Activated CD8-positive, alpha-beta T cell treated with anti-CD3 and anti-CD28 coated beads for 36 hours (primary cell): Measurements from ENCODE around the gene ARPC5. TPM values are rescaled to one million over a fixed set of nuclear protein-coding genes. Genes with fewer than 3 reads are reported as not detected.

Experiments
- ATAC-seq: fragments of 200-7000 bp; cut with Tn5 transposase; one replicate; pipeline ENCODE4 v1.10.0; 2021; ENCODE audit warnings: mild to moderate bottlenecking, moderate library complexity
- CTCF ChIA-PET: fragments of 350-600 bp; sonication (Branson Sonifier 250); formaldehyde crosslinking; loops from one replicate; lab custom pipeline; 2021; ENCODE audit warnings: antibody characterized with exemption; lab: Charles Lee
- POLR2A ChIA-PET: fragments of 350-600 bp; sonication (Branson Sonifier 250); formaldehyde crosslinking; loops from one replicate; lab custom pipeline; 2021; ENCODE audit warnings: antibody characterized with exemption; lab: Charles Lee
- DNase-seq: peaks from one replicate; pipeline ENCODE4 v3.0.0-alpha.2; 2020
- H3K27ac Mint-ChIP-seq: one replicate; pipeline ENCODE4 v1.8.0; 2021; ENCODE audit warnings: mild to moderate bottlenecking, mixed read lengths
- H3K27me3 Mint-ChIP-seq: one replicate; pipeline ENCODE4 v1.8.0; 2021; ENCODE audit warnings: mixed read lengths
- H3K36me3 Mint-ChIP-seq: one replicate; pipeline ENCODE4 v1.8.0; 2021; ENCODE audit warnings: low read depth, mixed read lengths
- H3K4me1 Mint-ChIP-seq: one replicate; pipeline ENCODE4 v1.8.0; 2021; ENCODE audit warnings: low read depth, mixed read lengths
- H3K4me3 Mint-ChIP-seq: one replicate; pipeline ENCODE4 v1.8.0; 2021; ENCODE audit warnings: mild to moderate bottlenecking, moderate library complexity, mixed read lengths
- H3K9me3 Mint-ChIP-seq: one replicate; pipeline ENCODE4 v1.8.0; 2021; ENCODE audit warnings: mixed read lengths
- intact Hi-C: fragments of 100-400 bp; cut with micrococcal nuclease; formaldehyde crosslinking; loops from one replicate; pipeline ENCODE4 v1.10.0; 2022
- total RNA-seq, 2 experiments: library from RNA; stranded (reverse); gene quantifications; one replicate each; pipeline ENCODE4 v1.2.3, GENCODE V29; 2021
- TF ChIP-seq, protein P1 (sequence below): fragments of 200-600 bp; IDR thresholded peaks from one replicate; pipeline ENCODE4 v1.8.0; 2022; ENCODE audit warnings: antibody characterized with exemption, mild to moderate bottlenecking

ARPC5 gene
- total RNA-seq, 2 experiments from 2014 or later = 128 to 134 TPM

DNA sequence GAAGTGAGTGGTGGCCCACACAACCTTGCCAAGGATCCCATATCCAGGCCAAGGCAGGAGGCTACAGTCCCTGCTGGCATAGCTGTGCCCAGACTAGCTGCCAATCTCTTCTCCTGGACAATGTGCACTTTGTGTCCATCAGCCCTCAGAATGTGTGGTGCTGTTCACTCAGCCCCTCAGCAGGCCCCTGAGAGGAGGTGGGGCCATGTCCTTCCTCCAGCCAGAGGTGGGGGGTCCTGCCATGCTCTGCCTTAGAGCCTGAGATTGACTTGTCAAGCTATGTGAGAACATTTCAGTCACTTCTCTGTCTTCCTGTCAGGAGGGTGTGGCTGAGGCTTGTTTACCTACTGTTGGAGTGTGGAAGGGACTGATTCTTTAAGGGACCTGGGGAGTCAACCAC, 46.8 kb downstream of the ARPC5 start:
- intact Hi-C loops = no loop called here
- DNase-seq = no peak
- Mint-ChIP-seq H3K4me3 (peak overlapping the region; percentile 50), H3K9me3 (peaks cover 1% of the 10 kb centered on the region), H3K36me3 (no peaks in the 10 kb centered on the region), H3K4me1 (peaks cover 46% of the 10 kb centered on the region), H3K27me3 (peaks cover 2% of the 10 kb centered on the region), H3K27ac (no peak overlapping the region)
- ATAC-seq = no peak
- CTCF ChIA-PET = interaction anchor here (0.8 to 2.0 kb wide), 3 partner anchors 9 to 44 kb away, joined by 4 to 13 read pairs (median 9); no protein-coding TSS in a partner anchor
- TF ChIP-seq, protein P1, sequence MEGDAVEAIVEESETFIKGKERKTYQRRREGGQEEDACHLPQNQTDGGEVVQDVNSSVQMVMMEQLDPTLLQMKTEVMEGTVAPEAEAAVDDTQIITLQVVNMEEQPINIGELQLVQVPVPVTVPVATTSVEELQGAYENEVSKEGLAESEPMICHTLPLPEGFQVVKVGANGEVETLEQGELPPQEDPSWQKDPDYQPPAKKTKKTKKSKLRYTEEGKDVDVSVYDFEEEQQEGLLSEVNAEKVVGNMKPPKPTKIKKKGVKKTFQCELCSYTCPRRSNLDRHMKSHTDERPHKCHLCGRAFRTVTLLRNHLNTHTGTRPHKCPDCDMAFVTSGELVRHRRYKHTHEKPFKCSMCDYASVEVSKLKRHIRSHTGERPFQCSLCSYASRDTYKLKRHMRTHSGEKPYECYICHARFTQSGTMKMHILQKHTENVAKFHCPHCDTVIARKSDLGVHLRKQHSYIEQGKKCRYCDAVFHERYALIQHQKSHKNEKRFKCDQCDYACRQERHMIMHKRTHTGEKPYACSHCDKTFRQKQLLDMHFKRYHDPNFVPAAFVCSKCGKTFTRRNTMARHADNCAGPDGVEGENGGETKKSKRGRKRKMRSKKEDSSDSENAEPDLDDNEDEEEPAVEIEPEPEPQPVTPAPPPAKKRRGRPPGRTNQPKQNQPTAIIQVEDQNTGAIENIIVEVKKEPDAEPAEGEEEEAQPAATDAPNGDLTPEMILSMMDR = no peak
- POLR2A ChIA-PET = interaction anchor here (3.0 kb wide), 1 partner anchor 21 kb away, joined by 19 read pairs; no protein-coding TSS in a partner anchor

DNA sequence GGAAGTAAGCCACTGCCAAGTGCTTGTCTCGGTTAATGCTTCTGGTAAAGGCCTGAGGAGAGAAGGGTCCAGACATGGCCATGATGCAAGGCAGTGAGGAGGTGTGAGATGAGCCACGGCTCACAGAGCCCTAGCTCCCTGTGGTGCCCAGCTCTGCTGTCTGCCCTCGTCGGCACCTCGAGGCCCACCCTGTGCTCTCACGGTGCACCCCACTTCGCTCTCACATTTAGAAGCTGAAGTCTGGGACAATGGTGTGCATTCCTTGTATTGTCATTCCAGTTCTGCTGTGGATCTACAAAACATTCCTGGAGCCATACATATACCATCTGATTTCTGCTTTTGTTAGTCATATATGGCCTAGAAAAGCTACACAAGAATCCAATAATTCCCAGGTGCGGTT, 48.7 kb downstream of the ARPC5 start:
- H3K9me3 Mint-ChIP-seq = peaks cover 1% of the 10 kb centered on the region
- ATAC-seq (no peak), DNase-seq (no peak)
- H3K27ac Mint-ChIP-seq = no peak overlapping the region
- ChIA-PET CTCF (interaction anchor here (1.0 to 1.4 kb wide), 2 partner anchors 17 to 36 kb away, joined by 3 read pairs; no protein-coding TSS in a partner anchor), POLR2A (no interaction called here)
- intact Hi-C loops = no loop called here
- peaks cover 32% of the 10 kb centered on the region for H3K4me1 Mint-ChIP-seq
- H3K4me3 Mint-ChIP-seq = no peak overlapping the region
- no peaks in the 10 kb centered on the region for H3K27me3 Mint-ChIP-seq
- H3K36me3 Mint-ChIP-seq = no peaks in the 10 kb centered on the region
- TF ChIP-seq, protein P1 = no peak

DNA sequence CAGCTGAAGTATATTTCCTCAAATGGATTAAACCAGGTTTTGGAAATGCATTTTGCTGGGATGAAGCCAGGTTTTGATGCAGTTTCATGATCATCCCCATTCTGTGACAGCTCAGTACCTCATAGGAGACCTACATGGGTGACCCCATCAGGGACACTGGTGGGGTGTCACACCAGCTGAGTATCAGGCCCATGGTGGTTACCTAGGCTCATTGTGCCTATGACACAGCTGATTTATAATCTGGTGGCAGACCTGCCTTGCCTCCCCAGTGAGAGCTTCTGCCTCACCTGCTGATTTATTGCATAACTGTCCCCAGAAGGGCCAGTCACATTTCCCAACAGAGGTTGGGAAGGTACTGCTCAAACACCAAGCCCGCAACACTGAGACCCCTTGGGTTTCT, 49.1 kb downstream of the ARPC5 start:
- intact Hi-C loops = no loop called here
- Mint-ChIP-seq H3K27ac (no peak overlapping the region), H3K27me3 (no peaks in the 10 kb centered on the region), H3K36me3 (no peaks in the 10 kb centered on the region), H3K4me3 (no peak overlapping the region), H3K9me3 (peaks cover 1% of the 10 kb centered on the region), H3K4me1 (peaks cover 30% of the 10 kb centered on the region)
- ChIA-PET POLR2A (interaction anchor here (0.6 kb wide), 1 partner anchor 982 kb away, joined by 3 read pairs; no protein-coding TSS in a partner anchor), CTCF (interaction anchor here (1.0 to 1.4 kb wide), 2 partner anchors 17 to 36 kb away, joined by 3 read pairs; no protein-coding TSS in a partner anchor)
- ATAC-seq = no peak
- DNase-seq = no peak
- TF ChIP-seq, protein P1 = no peak

DNA sequence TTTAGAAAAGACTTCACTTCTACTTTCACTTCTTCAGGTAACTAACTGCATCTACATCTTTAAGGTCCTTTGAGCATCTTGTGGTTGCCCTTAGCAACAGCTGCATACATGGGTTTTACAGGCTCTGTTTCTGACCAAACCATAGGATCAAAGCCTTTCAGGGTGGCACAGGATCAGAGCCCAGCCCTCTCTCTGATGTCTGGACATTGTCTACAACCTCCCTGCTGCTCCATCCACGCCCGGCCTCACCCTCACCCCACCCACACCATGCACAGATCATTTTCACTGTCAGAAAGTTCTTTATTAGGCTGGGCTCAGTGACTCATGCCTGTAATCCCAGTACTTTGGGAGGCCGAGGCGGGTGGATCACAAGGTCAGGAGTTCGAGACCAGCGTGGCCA, 50.5 kb downstream of the ARPC5 start:
- peaks cover 22% of the 10 kb centered on the region for H3K4me1 Mint-ChIP-seq
- POLR2A ChIA-PET = no interaction called here
- CTCF ChIA-PET = no interaction called here
- TF ChIP-seq, protein P1 = no peak
- H3K4me3 Mint-ChIP-seq = no peak overlapping the region
- DNase-seq = no peak
- H3K9me3 Mint-ChIP-seq = peaks cover 1% of the 10 kb centered on the region
- H3K36me3 Mint-ChIP-seq = no peaks in the 10 kb centered on the region
- intact Hi-C loops = no loop called here
- ATAC-seq = no peak
- no peak overlapping the region for H3K27ac Mint-ChIP-seq
- H3K27me3 Mint-ChIP-seq = no peaks in the 10 kb centered on the region

DNA sequence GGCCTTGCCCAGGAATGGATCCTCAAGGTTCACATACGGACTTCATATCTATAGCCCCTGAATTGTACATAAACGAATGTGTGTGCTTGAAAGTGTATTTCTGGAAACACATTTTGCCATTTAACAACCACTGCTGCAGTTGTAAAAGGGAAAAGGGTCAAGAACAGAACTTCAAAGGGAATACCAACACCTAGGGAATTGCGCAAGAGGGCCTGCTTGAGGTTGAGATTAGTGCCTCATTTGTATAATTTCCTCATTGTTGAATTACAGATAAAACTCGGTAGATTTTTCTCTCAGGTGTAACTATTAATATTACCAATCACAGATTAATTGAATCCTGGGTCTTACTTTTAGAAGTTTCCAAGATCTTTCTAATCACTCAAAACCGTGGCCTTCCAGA, 51.4 kb downstream of the ARPC5 start:
- ChIA-PET POLR2A (no interaction called here), CTCF (no interaction called here)
- DNase-seq (no peak), ATAC-seq (no peak)
- TF ChIP-seq, protein P1 = no peak
- Mint-ChIP-seq H3K4me1 (peaks cover 17% of the 10 kb centered on the region), H3K9me3 (no peaks in the 10 kb centered on the region), H3K4me3 (no peak overlapping the region), H3K27me3 (no peaks in the 10 kb centered on the region), H3K36me3 (no peaks in the 10 kb centered on the region), H3K27ac (no peak overlapping the region)
- intact Hi-C loops = no loop called here
